Stimulated activated CD4-positive, alpha-beta T cell treated with anti-CD3 and anti-CD28 coated beads, Interleukin-1b, Interleukin-23, amount 100 ng/mL, for 24 hours (primary cell): ENCODE results near the gene RCC1.
"Not testable (repeated sequence)": the region's sequence is repeated elsewhere in the genome, so short reads cannot be mapped to it uniquely, and the experiment has no call there.

Experiments used
- DNase-seq, 4 experiments: peaks; one replicate each; pipeline ENCODE4 v3.0.0-alpha.2; 2020; ENCODE audit warnings: low read depth in 4 of 4, low spot score in 1 of 4

The RCC1 gene

GRCh38 chr1:28510970-28511440 is 5.2 kb downstream of the RCC1 start:
- peak in 1 of 4 experiments; percentile 33 for DNase-seq

- DNase-seq: peak in 1 of 4 experiments; percentile 20
Measured at GRCh38 chr1:28512058-28512611, 6.3 kb downstream of the RCC1 start.

- DNase-seq: peak in 1 of 4 experiments; percentile 15
Measured at GRCh38 chr1:28514445-28514933, 8.6 kb downstream of the RCC1 start.

GRCh38 chr1:28516518-28516956 is 10.7 kb downstream of the RCC1 start:
- no peak for DNase-seq

- no peak for DNase-seq
Measured at GRCh38 chr1:28517649-28517999, 11.8 kb downstream of the RCC1 start.

GRCh38 chr1:28518000-28518744 is 12.3 kb downstream of the RCC1 start:
- peak; percentile 81 to 90 (median 84) for DNase-seq

- DNase-seq: peak in 1 of 4 experiments; percentile 32
Measured at GRCh38 chr1:28518745-28519341, 13.0 kb downstream of the RCC1 start.

GRCh38 chr1:28519946-28520725 is 14.3 kb downstream of the RCC1 start:
- no peak for DNase-seq

GRCh38 chr1:28520796-28521195 is 15.0 kb downstream of the RCC1 start:
- DNase-seq: not testable (repeated sequence)

- DNase-seq: no peak
Measured at GRCh38 chr1:28521502-28522164, 15.8 kb downstream of the RCC1 start.

GRCh38 chr1:28522537-28522936 is 16.7 kb downstream of the RCC1 start:
- DNase-seq: not testable (repeated sequence)

GRCh38 chr1:28525002-28525642 is 19.3 kb downstream of the RCC1 start:
- not testable (repeated sequence) for DNase-seq

- no peak for DNase-seq
Measured at GRCh38 chr1:28526886-28527285, 21.0 kb downstream of the RCC1 start.

- DNase-seq: no peak
Measured at GRCh38 chr1:28530456-28530855, 24.6 kb downstream of the RCC1 start.

- no peak for DNase-seq
Measured at GRCh38 chr1:28534671-28535070, 28.8 kb downstream of the RCC1 start.

GRCh38 chr1:28535180-28535579 is 29.3 kb downstream of the RCC1 start:
- DNase-seq: no peak

GRCh38 chr1:28537457-28538199 is 31.8 kb downstream of the RCC1 start:
- DNase-seq: no peak

- DNase-seq: no peak
Measured at GRCh38 chr1:28538286-28538685, 32.4 kb downstream of the RCC1 start.

- DNase-seq: no peak
Measured at GRCh38 chr1:28540651-28541050, 34.8 kb downstream of the RCC1 start.
